GM18505 (cell line): ENCODE results near the gene PLXND1.
"Not testable (repeated sequence)": the region's sequence is repeated elsewhere in the genome, so short reads cannot be mapped to it uniquely, and the experiment has no call there.

ENCODE experiments used
- ATAC-seq: cut with Tn5 transposase; IDR thresholded peaks from one replicate; pipeline ENCODE4 v1.9.1; 2021; ENCODE audit not compliant: unreplicated experiment
- POLR2A ChIP-seq: IDR thresholded peaks from 4 replicates; pipeline ENCODE4 v1.6.1; 2011; ENCODE audit warnings: borderline replicate concordance; ENCODE audit not compliant: insufficient read depth, insufficient read length; ENCODE audit errors: extremely low read depth

PLXND1 gene

GRCh38 chr3:129606636-129607390 is at the start of gene PLXND1:
PLXND1 (minus strand) TSS chr3:129606676; CDS start chr3:129606639, 37 bp downstream.
- no peak for TF ChIP-seq POLR2A
- no peak for ATAC-seq

GRCh38 chr3:129655291-129655700 is 48.8 kb upstream of the PLXND1 start:
- ATAC-seq, result no peak
- no peak for TF ChIP-seq POLR2A

GRCh38 chr3:129654131-129654530 is 47.7 kb upstream of the PLXND1 start:
- no peak for TF ChIP-seq POLR2A

GRCh38 chr3:129653019-129653418 is 46.5 kb upstream of the PLXND1 start:
- TF ChIP-seq POLR2A, result no peak
- no peak for ATAC-seq

More at GRCh38 chr3:129654131-129654530, 47.7 kb upstream of the PLXND1 start:
- ATAC-seq, result no peak

GRCh38 chr3:129651435-129652202 is 45.1 kb upstream of the PLXND1 start:
- no peak for ATAC-seq
- TF ChIP-seq POLR2A, result no peak

GRCh38 chr3:129650256-129650872 is 43.9 kb upstream of the PLXND1 start:
- ATAC-seq, result no peak

GRCh38 chr3:129648391-129648790 is 41.9 kb upstream of the PLXND1 start:
- ATAC-seq, result no peak
- TF ChIP-seq POLR2A, result no peak

More at GRCh38 chr3:129650256-129650872, 43.9 kb upstream of the PLXND1 start:
- no peak for TF ChIP-seq POLR2A

GRCh38 chr3:129645286-129645685 is 38.8 kb upstream of the PLXND1 start:
- no peak for ATAC-seq
- TF ChIP-seq POLR2A, result no peak

- no peak for TF ChIP-seq POLR2A
- ATAC-seq, result no peak
Measured at GRCh38 chr3:129644836-129645235, 38.4 kb upstream of the PLXND1 start.

- ATAC-seq, result not testable (repeated sequence)
Measured at GRCh38 chr3:129641567-129642260, 35.2 kb upstream of the PLXND1 start.

GRCh38 chr3:129640985-129641384 is 34.5 kb upstream of the PLXND1 start:
- ATAC-seq, result not testable (repeated sequence)

GRCh38 chr3:129638481-129638880 is 32.0 kb upstream of the PLXND1 start:
- no peak for ATAC-seq
- no peak for TF ChIP-seq POLR2A

- no peak for ATAC-seq
- no peak for TF ChIP-seq POLR2A
Measured at GRCh38 chr3:129636082-129636481, 29.6 kb upstream of the PLXND1 start.
